Fibroblast of villous mesenchyme (primary cell): ENCODE results near the gene COL23A1. TPM values are rescaled to one million over a fixed set of nuclear protein-coding genes. Genes with fewer than 3 reads are reported as not detected.

ENCODE experiments used
- DNase-seq: peaks from one replicate; pipeline ENCODE4 v3.0.0-alpha.2; 2010; ENCODE audit warnings: low read depth
- H3K4me3 ChIP-seq: 2 replicates; pipeline ENCODE4 v1.5.1; 2011; ENCODE audit warnings: low read depth, mild to moderate bottlenecking, low read length
- total RNA-seq: library from RNA; depleted of rRNA; stranded (reverse); fragments of >200 nt; gene quantifications from 2 replicates; pipeline ENCODE4 v1.2.3, GENCODE V29; 2012
- TF ChIP-seq, protein P1 (sequence below): IDR thresholded peaks from 2 replicates; pipeline ENCODE4 v1.5.1; 2012; ENCODE audit warnings: low read depth, mild to moderate bottlenecking, low read length; ENCODE audit not compliant: insufficient read depth

The COL23A1 gene
- total RNA-seq, 1 donor, result not detected

DNA sequence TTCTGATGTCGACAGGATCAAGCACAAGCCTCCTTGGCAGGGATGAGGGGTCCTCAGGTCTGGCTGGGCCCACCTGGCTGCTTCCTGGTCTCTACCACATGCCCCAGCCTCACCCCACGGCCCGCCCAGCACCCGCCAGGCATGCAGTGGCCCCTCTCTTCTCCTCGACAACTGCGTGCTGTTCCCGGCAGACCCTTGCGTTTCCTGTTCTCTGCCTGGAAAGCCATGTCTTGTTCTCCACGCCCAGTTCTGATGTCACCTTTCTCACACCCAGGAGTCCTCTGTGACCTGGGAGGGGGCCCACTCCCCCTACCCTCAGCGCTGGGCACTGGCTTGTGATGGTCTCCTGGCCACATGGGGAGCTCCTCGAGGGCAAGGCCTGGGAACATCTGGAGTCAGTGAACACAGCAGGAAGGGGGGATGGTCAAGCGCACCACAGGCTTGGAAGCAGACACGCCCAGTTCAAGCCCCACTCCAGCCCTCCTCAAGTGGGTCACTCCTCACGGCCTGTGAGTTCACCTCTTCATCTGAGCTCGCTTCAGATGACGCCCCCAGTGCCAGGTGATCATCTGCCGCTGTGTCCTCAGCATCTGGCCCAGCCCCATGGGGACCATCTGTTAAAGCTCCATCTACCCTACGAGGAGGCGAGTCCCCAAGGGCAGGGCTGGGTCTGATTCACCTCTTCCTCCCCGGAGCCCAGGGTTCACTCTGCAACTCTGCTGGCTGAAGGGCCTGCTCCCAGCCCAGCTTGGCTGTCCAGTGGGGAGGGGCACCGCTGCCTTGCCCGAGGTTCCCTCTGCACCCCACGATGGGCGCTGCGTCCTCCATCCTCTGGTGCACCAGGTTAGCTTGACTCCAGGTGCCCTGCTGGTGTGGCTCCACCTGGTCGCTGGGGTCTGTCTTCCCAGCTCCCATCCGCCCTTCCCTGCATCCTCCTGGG, 224.4 kb downstream of the COL23A1 start:
- H3K4me3 ChIP-seq, result no peak overlapping the region
- TF ChIP-seq, protein P1, sequence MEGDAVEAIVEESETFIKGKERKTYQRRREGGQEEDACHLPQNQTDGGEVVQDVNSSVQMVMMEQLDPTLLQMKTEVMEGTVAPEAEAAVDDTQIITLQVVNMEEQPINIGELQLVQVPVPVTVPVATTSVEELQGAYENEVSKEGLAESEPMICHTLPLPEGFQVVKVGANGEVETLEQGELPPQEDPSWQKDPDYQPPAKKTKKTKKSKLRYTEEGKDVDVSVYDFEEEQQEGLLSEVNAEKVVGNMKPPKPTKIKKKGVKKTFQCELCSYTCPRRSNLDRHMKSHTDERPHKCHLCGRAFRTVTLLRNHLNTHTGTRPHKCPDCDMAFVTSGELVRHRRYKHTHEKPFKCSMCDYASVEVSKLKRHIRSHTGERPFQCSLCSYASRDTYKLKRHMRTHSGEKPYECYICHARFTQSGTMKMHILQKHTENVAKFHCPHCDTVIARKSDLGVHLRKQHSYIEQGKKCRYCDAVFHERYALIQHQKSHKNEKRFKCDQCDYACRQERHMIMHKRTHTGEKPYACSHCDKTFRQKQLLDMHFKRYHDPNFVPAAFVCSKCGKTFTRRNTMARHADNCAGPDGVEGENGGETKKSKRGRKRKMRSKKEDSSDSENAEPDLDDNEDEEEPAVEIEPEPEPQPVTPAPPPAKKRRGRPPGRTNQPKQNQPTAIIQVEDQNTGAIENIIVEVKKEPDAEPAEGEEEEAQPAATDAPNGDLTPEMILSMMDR, result no peak
- no peak for DNase-seq

DNA sequence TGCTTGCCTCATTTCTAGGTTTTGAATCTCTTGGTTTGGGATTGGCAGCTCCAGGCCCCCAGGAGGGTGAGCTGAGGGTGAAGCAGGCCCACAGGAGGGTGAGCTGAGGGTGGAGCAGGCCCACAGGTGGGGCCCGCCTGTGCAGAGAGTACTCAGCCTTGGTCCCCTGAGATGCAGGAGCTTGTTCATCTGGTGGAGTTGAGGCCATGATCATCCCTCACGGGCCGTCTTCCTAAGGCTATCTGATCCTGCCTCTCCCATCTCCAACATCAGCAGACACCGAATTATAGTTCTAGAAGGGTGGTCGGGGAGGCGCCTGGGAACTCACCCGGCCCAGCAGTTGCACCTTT, 225.9 kb downstream of the COL23A1 start:
- no peak overlapping the region for H3K4me3 ChIP-seq
- TF ChIP-seq, protein P1, result no peak
- no peak for DNase-seq

DNA sequence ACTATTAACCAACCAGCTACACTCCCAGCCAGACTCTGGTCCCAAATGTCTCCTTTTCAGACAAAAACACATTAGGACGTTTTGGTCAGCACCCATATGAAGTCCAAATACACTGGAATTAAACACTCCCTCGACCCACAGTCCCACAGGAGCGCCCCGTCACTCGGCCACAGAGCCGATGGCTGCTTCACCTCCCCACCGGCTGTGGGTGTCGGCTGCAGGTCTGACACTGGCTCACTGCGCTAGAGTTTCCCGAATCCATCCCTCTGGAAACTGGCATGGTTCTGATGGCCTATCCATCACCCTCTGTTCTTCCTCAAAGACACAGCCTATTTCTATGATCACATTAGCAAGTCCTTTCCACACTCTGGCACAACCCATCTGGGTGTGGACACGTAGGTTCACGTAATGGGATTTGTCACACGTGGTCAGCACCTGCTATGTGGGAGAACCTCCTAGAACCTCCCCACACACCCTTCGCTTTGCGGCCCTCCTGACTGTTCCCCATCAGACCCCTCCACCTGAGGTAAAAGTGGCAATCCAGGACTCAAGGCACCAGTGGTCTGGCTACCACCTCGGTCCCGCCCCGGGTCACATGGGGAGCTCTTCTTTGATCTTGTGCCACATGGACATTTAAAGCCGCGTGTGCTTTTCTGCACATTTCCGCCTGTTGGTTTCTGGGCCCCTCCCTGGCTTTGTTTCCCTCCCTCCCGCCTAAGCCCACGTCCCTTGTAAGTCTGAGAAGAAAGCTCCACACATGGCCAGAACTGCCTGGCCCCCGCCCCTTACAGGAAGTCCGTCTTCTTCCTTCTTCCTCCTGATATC, 226.5 kb downstream of the COL23A1 start:
- no peak overlapping the region for H3K4me3 ChIP-seq
- DNase-seq, result no peak
- TF ChIP-seq, protein P1, result no peak

DNA sequence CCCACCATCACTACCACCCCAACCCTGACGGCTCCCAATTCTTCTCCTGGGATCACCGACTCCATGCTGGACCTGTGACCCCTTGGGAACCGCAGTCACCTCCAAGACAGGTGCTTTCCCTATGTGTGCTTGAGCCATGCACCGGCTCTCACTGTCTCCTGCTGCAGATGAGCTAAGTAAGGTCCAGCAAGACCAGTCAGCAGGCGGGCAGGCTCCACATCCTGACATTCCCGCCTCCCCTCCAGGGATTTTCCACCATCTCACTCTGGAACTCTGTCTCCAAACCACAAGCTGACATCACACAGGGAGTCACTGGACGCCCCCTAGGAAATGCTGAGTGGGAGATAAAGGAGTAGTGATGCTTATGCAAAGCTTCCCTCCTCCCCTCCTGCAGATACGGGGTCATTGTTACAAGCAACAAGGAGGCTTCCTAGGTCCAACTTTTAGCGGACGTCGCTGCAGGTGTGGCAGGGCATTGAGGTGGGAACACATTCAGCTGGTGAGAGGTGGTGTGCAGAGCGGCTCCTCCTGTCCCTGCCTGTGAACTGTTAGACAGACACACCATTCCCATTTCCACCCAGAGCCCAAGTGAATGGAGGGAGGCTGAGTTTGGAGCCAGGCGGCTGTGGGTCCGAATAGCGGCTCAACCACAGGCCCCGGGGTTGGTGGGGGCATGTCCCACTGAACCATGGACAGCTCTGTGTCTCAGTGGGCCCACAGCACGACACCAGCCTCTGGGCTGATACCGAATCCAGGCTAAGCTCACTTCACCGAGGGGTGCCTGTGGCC, 228.3 kb downstream of the COL23A1 start:
- no peak for DNase-seq
- H3K4me3 ChIP-seq, result no peak overlapping the region
- TF ChIP-seq, protein P1, result no peak

DNA sequence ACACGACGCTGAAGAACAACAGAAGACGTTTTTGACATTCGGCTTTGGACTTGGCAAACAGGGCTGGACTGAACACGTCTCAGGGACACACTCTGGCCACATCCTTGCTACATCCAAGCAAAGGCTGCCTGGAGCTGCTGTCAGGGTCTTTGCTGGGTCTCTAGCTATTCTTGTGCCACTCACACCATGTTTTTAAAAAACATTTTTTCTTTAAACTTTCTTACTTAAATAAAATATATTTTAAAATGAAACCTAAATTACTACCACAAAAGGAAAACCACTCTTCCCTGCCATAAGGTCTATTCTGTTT, 229.3 kb downstream of the COL23A1 start:
- TF ChIP-seq, protein P1, result no peak

DNA sequence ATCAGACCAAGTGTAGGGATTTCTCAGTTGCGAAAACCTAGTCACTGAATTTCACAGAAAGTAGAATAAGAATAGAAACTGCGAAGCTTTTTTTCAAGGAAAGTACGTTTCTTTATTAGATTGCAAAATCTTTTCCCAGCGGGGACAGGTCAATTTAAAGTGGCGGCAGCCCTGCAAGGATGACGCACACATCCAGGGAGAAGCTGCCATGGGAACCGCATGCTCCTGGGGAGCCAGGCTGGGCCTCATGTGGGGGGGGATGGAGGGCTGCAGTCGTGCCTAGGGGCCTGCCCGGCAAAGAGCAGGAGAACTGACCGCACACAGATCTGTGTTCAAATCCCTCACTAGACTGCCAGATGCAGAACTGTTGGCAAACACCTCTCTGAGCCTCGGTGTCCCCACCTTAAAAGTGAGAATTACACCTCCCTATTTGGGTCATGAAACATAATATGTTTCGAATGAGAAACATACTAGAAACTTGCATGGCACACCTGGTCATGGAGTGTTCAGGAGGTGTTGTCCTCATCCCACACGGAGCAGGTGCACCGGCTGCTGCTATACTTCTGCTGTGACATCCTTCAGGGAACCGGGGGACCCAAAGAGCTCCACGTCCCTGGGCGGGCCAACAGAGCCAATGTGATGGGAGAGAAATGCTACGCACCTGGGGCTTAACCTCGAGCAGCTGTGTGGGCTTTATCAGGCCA, 229.8 kb downstream of the COL23A1 start:
- no peak for DNase-seq
- TF ChIP-seq, protein P1, result no peak
- H3K4me3 ChIP-seq, result no peak overlapping the region

More for the DNA sequence above, 229.3 kb downstream of the COL23A1 start:
- no peak for DNase-seq
- H3K4me3 ChIP-seq, result no peak overlapping the region
